Activated T-helper 17 cell treated with anti-CD3 and anti-CD28 coated beads, Interleukin-2, amount 50 U/mL, for 72 hours (primary cell): ENCODE measurements around the gene NOMO2. TPM values are rescaled to one million over a fixed set of nuclear protein-coding genes. Genes with fewer than 3 reads are reported as not detected.
"Not testable (repeated sequence)": the region's sequence is repeated elsewhere in the genome, so short reads cannot be mapped to it uniquely, and the experiment has no call there.

ENCODE experiments used
- ATAC-seq: fragments of 150-1000 bp; cut with Tn5 transposase; replicated peaks from 2 replicates; pipeline ENCODE4 v1.10.0; 2021; ENCODE audit warnings: mild to moderate bottlenecking, moderate library complexity
- H3K27ac Mint-ChIP-seq: one replicate; pipeline ENCODE4 v1.8.0; 2022; ENCODE audit warnings: mixed read lengths
- H3K27me3 Mint-ChIP-seq: one replicate; pipeline ENCODE4 v1.8.0; 2022; ENCODE audit warnings: mixed read lengths
- H3K36me3 Mint-ChIP-seq: one replicate; pipeline ENCODE4 v1.8.0; 2022; ENCODE audit warnings: low read depth, mild to moderate bottlenecking, mixed read lengths
- H3K4me1 Mint-ChIP-seq: one replicate; pipeline ENCODE4 v1.8.0; 2022; ENCODE audit warnings: mixed read lengths
- H3K4me3 Mint-ChIP-seq: one replicate; pipeline ENCODE4 v1.8.0; 2022; ENCODE audit warnings: mild to moderate bottlenecking, mixed read lengths
- H3K9me3 Mint-ChIP-seq: one replicate; pipeline ENCODE4 v1.8.0; 2022; ENCODE audit warnings: mixed read lengths
- total RNA-seq, 2 donors: library from RNA; stranded (reverse); gene quantifications; one replicate each; pipeline ENCODE4 v1.2.3, GENCODE V29; 2022

NOMO2 gene, protein sequence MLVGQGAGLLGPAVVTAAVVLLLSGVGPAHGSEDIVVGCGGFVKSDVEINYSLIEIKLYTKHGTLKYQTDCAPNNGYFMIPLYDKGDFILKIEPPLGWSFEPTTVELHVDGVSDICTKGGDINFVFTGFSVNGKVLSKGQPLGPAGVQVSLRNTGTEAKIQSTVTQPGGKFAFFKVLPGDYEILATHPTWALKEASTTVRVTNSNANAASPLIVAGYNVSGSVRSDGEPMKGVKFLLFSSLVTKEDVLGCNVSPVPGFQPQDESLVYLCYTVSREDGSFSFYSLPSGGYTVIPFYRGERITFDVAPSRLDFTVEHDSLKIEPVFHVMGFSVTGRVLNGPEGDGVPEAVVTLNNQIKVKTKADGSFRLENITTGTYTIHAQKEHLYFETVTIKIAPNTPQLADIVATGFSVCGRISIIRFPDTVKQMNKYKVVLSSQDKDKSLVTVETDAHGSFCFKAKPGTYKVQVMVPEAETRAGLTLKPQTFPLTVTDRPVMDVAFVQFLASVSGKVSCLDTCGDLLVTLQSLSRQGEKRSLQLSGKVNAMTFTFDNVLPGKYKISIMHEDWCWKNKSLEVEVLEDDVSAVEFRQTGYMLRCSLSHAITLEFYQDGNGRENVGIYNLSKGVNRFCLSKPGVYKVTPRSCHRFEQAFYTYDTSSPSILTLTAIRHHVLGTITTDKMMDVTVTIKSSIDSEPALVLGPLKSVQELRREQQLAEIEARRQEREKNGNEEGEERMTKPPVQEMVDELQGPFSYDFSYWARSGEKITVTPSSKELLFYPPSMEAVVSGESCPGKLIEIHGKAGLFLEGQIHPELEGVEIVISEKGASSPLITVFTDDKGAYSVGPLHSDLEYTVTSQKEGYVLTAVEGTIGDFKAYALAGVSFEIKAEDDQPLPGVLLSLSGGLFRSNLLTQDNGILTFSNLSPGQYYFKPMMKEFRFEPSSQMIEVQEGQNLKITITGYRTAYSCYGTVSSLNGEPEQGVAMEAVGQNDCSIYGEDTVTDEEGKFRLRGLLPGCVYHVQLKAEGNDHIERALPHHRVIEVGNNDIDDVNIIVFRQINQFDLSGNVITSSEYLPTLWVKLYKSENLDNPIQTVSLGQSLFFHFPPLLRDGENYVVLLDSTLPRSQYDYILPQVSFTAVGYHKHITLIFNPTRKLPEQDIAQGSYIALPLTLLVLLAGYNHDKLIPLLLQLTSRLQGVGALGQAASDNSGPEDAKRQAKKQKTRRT
- 100 to 1,000 TPM in 1 of 2 donors, 10 to 100 TPM in 1; 67.4 to 141 TPM for total RNA-seq

DNA sequence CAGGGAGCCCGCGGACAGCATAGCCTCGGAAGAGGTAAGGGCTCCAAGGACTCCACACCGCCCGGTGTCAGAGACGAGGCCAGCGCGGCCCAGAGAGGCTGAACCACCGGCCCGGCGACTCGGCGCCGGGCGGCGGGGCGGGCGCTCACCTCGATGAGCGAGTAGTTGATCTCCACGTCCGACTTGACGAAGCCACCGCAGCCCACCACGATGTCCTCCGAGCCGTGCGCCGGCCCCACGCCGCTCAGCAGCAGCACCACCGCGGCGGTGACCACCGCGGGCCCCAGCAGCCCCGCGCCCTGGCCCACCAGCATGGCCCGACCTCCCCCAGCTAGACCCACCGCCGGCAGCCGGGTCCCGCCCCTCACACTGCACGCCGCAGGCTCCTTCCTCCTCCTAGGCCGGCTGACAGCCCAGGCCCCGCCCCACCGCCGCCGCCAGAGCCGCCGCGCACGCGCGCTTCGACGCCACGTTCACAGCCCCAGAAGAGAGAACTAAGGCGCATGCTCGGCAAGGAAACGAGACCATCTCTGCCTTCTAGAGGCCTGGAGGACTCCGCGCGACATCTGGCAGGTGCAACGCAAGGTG is at the start of gene NOMO2:
TSS of gene NOMO2 (minus strand) at position 371 of the 588 bp plus-strand sequence. CDS start at position 314, 57 bp downstream.
- H3K27me3 Mint-ChIP-seq, H3K4me1 Mint-ChIP-seq, H3K36me3 Mint-ChIP-seq, H3K9me3 Mint-ChIP-seq, H3K27ac Mint-ChIP-seq: not testable (repeated sequence)
- H3K4me3 Mint-ChIP-seq = peak within 1 kb of the TSS; percentile 80
- peak; percentile 93 for ATAC-seq

DNA sequence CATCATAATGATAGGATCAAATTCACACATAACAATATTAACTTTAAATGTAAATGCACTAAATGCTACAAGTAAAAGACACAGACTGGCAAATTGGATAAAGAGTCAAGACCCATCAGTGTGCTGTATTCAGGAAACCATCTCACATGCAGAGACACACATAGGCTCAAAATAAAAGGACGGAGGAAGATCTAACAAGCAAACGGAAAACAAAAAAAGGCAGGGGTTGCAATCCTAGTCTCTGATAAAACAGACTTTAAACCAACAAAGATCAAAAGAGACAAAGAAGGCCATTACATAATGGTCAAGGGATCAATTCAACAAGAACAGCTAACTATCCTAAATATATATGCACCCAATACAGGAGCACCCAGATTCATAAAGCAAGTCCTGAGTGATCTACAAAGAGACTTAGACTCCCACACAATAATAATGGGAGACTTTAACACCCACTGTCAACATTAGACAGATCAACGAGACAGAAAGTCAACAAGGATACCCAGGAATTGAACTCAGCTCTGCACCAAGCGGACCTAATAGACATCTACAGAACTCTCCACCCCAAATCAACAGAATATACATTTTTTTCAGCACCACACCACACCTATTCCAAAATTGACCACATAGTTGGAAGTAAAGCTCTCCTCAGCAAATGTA is 48.4 kb upstream of the NOMO2 start:
- H3K27me3 Mint-ChIP-seq, H3K4me1 Mint-ChIP-seq, H3K36me3 Mint-ChIP-seq, H3K27ac Mint-ChIP-seq, H3K9me3 Mint-ChIP-seq, ATAC-seq, H3K4me3 Mint-ChIP-seq: not testable (repeated sequence)

DNA sequence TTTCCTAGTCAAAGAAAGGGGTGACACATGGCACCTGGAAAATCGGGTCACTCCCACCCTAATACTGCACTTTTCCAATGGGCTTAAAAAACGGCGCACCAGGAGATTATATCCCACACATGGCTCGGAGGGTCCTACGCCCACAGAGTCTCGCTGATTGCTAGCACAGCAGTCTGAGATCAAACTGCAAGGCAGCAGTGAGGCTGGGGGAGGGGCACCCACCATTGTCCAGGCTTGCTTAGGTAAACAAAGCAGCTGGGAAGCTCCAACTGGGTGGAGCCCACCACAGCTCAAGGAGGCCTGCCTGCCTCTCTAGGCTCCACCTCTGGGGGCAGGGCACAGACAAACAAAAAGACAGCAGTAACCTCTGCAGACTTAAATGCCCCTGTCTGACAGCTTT is 46.4 kb upstream of the NOMO2 start:
- not testable (repeated sequence) for H3K4me1 Mint-ChIP-seq, ATAC-seq, H3K9me3 Mint-ChIP-seq, H3K27ac Mint-ChIP-seq, H3K27me3 Mint-ChIP-seq, H3K4me3 Mint-ChIP-seq, H3K36me3 Mint-ChIP-seq

DNA sequence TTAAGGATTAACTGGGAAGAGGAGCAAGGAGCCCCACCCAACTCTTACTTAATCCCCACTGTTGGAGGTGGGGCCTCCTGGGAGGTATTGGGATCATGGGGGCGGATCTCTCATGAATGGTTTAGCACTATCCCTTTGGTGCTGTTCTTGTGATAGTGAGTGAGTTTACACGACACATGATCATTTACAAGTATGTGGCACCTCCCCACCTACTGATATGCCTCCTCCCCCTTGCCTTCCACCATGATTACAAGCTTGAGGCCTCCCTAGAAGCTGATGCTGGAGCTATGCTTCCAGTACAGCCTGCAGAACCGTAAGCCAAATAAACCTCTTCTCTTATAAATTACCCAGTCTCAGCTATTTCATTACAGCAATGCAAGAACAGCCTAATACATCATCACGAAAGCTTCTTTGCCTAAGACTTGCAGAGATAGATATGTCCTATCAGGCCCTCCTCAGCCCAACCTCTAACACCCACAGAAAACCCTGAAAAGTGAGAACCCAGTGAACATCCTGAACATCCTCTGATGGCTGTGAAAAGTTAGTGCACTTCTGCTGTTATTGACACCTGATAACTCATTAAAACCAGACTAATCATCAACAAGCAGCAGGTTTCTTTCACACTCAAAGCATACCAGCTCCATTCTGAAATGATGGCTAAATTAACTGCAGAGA is 41.8 kb upstream of the NOMO2 start:
- not testable (repeated sequence) for H3K36me3 Mint-ChIP-seq, H3K27me3 Mint-ChIP-seq, H3K4me1 Mint-ChIP-seq, H3K9me3 Mint-ChIP-seq, H3K4me3 Mint-ChIP-seq, ATAC-seq, H3K27ac Mint-ChIP-seq

DNA sequence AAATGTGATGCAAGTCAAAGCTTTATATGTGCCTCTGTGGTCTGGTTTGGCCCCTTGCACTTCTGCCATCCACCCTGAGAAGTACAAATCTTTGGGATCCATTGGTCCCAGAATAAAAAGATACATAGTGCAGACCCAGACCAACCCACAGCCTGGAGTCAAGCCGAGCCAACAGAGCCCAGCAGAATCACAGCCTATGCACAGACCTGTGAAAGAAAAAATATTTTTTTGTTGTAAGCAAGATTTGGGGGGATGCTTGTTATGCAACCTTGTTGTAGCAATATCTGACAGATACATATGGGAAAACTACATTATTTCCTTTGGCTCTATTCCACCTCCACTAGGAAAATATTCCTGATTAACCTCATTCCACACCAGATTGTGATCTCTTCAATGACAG is 36.7 kb upstream of the NOMO2 start:
- H3K36me3 Mint-ChIP-seq, ATAC-seq, H3K27me3 Mint-ChIP-seq, H3K4me1 Mint-ChIP-seq, H3K4me3 Mint-ChIP-seq, H3K9me3 Mint-ChIP-seq, H3K27ac Mint-ChIP-seq: not testable (repeated sequence)

DNA sequence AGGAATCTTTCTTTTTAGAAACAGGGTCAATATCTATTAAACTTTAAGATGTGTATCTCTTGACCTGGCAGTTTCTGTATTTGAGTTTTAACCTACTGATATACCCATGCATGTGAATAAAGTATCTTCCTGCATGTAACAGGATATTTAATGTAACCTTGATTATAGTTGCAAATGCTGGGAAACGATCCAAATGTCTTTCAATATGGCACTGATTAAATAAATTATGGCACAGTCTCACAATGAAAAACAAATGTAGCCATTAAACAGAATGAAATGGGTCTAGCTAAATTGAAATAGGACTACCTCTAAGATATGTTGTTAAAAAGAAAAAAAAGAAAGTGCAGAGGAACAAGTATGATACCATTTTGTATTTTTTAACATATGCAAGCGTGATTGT is 35.8 kb upstream of the NOMO2 start:
- H3K9me3 Mint-ChIP-seq, H3K27ac Mint-ChIP-seq, H3K4me1 Mint-ChIP-seq, ATAC-seq, H3K4me3 Mint-ChIP-seq, H3K27me3 Mint-ChIP-seq, H3K36me3 Mint-ChIP-seq: not testable (repeated sequence)

DNA sequence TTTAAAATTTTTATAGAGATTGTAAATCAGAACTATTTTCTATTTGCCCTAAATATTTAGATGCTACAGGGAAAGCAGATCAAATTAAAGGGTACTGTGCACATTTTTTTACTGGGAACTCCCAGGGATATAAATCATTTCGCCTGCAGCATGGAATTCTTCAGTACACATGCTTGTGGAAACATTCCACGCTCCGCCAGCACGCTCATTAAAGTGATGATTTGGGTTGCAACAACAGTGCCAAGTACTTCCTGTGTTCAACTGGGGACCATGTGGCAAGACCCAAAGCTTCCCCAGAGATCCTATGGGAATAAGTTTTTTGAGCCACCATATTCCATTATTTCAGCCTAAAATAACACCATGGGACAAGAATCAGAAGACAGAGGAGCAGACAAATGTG is 35.4 kb upstream of the NOMO2 start:
- not testable (repeated sequence) for H3K4me3 Mint-ChIP-seq

DNA sequence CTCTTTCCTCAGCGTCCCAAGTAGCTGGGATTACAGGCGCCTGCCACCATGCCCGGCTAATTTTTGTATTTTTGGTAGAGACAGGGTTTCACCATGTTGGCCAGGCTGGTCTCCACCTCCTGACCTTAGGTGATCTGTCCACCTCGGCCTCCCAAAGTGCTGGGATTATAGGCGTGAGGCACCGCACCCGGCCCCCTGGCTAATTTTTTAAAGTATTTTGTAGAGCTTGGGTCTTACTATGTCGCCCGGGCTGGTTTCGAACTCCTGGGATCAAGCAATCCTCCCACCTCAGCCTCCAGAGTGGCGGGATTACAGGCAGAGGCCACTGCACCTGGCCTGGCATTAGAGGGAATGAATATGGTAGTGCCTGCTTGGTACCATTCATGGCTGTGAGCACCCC is 33.9 kb upstream of the NOMO2 start:
- H3K27ac Mint-ChIP-seq, H3K4me3 Mint-ChIP-seq: not testable (repeated sequence)

More for the DNA sequence above, 35.4 kb upstream of the NOMO2 start:
- H3K9me3 Mint-ChIP-seq, ATAC-seq, H3K27me3 Mint-ChIP-seq, H3K27ac Mint-ChIP-seq, H3K4me1 Mint-ChIP-seq, H3K36me3 Mint-ChIP-seq: not testable (repeated sequence)

DNA sequence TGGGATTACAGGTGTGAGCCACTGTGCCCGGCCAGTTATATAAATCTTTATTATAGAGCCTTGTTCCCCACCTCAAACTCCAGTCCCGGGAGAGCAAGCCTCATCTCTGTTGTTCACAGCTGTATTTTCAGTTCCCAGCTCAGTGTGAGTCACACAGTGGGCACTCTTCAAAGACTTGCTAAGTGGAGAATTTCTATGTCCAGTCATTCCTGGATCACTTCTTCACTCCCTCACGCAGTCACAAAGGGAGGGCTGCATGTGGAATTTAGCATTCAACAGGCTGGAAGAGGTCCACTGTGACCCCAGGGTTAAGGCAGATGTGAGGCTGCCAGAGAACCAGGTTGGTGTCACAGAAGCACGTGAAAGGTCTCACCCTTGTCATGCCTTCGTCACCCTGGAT is 33.0 kb upstream of the NOMO2 start:
- not testable (repeated sequence) for H3K4me3 Mint-ChIP-seq, H3K27me3 Mint-ChIP-seq, H3K36me3 Mint-ChIP-seq, H3K4me1 Mint-ChIP-seq, H3K9me3 Mint-ChIP-seq, H3K27ac Mint-ChIP-seq
- peak; percentile 58 for ATAC-seq

More for the DNA sequence above, 33.9 kb upstream of the NOMO2 start:
- not testable (repeated sequence) for H3K4me1 Mint-ChIP-seq, H3K36me3 Mint-ChIP-seq, H3K9me3 Mint-ChIP-seq, ATAC-seq, H3K27me3 Mint-ChIP-seq

DNA sequence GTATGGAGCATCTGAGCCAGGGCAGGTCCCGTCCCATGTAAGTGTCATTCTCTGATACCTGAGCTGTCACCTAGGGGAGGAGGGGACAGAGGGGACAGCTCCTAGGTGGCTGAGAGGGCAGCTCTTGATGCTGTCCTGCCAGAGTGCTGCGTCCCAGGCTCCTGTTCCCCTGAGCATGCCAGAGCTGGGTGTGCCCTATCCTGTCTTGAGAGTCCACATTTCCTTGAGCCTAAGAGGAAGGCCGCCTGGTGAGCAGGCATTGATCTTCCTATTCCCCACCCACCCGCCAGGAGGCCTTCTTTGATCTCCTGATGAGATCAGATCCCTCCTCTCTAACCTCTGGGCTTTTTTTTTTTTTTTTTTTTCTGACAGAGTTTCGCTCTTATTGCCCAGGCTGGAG is 32.0 kb upstream of the NOMO2 start:
- H3K27me3 Mint-ChIP-seq, H3K36me3 Mint-ChIP-seq, H3K4me3 Mint-ChIP-seq, ATAC-seq, H3K27ac Mint-ChIP-seq, H3K4me1 Mint-ChIP-seq, H3K9me3 Mint-ChIP-seq: not testable (repeated sequence)

DNA sequence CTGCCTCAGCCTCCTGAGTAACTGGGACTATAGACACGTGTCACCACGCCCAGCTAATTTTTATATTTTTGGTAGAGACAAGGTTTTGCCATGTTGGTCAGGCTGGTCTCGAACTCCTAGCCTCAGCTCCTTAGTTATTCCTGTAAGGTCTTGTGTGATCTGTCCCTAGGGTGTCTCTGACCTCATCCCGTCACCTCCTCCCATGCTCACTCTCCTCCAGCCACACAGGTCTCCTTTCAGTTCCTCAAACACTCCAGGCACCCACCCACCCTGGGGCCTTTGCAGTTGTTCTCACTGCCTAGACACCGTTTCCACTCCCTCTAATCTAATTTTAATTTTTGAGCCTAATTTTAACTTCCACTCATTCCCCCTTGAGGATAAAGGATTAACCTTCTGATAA is 31.1 kb upstream of the NOMO2 start:
- ATAC-seq, H3K36me3 Mint-ChIP-seq, H3K4me3 Mint-ChIP-seq, H3K27ac Mint-ChIP-seq, H3K9me3 Mint-ChIP-seq, H3K27me3 Mint-ChIP-seq, H3K4me1 Mint-ChIP-seq: not testable (repeated sequence)

DNA sequence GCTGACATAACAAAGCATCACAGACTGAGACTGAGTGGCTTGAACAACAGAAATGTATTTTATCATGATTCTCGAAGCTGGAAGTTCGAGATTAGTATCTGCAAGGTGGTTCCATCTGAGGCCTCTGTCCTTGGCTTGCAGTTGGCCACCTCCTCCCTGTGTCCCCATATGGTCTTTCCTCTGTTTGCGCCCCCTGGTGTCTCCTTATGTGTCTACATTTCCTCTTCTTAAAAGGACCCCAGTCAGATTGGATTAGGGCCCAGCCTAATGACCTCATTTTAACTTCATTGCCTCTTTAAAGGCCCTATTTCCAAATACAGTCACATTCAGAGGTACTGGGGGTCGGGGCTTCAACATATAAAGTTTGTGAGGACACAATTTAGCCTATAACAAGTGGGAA is 30.0 kb upstream of the NOMO2 start:
- H3K27ac Mint-ChIP-seq, H3K36me3 Mint-ChIP-seq, H3K9me3 Mint-ChIP-seq, H3K4me1 Mint-ChIP-seq, H3K27me3 Mint-ChIP-seq, H3K4me3 Mint-ChIP-seq: not testable (repeated sequence)
- ATAC-seq = peak; percentile 46

DNA sequence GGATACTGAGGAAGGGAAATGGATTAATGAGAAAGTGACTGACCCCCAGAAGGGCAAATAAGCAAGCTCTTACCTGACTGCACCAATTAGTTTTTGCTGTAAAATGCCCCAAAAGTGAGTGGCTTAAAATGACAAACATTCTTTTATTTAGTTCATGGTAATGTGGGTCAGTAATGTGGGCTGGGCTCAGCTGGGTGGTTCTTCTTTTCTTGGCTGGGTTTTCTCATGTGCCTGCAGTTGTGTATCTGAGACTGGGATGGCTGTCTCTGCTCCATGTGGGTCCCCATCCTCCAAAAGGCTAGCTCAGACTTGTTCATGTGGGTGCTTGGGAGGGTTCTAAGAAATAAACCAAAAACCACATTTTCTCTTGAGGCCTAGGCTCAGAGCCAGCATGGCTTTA is 29.5 kb upstream of the NOMO2 start:
- ATAC-seq, H3K4me1 Mint-ChIP-seq, H3K4me3 Mint-ChIP-seq, H3K27me3 Mint-ChIP-seq, H3K36me3 Mint-ChIP-seq, H3K9me3 Mint-ChIP-seq, H3K27ac Mint-ChIP-seq: not testable (repeated sequence)

DNA sequence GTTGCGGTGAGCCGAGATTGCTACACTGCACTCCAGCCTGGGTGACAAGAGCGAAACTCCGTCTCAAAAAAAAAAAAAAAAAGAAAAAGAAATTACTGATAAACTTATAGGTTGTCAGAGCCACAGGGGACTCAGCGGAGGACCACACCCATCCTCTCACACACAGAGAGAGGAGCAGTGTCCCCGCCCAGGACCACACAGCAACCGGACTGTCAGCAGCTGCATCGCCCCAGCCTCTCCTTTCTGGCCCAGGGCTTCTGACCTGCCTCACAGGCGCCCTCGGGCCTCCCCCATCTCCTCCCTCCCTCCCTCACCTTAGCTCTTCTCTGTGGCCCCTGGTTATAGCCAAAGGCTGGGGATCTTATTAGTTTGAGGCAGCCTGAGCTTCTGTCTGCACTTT is 27.9 kb upstream of the NOMO2 start:
- not testable (repeated sequence) for H3K9me3 Mint-ChIP-seq, ATAC-seq, H3K27ac Mint-ChIP-seq, H3K4me1 Mint-ChIP-seq, H3K4me3 Mint-ChIP-seq, H3K27me3 Mint-ChIP-seq, H3K36me3 Mint-ChIP-seq
